CD14-positive monocyte (primary cell): ENCODE data around the gene NPEPL1. TPM values are rescaled to one million over a fixed set of nuclear protein-coding genes. Genes with fewer than 3 reads are reported as not detected.
A peak's percentile ranks its signal among the peaks of the same experiment; 100 is the strongest.

Source experiments
- DNase-seq, 3 donors: peaks; one replicate each; pipeline ENCODE4 v3.0.0-alpha.2; 2011 to 2022
- H2AFZ ChIP-seq: 2 replicates; pipeline ENCODE4 v1.6.0; 2012; ENCODE audit warnings: mild to moderate bottlenecking, low read depth, low read length, inconsistent platforms; ENCODE audit not compliant: insufficient read depth, poor library complexity, severe bottlenecking
- H3K27ac ChIP-seq, 2 donors: 1 replicate in 1 of 2; 2 replicates in 1 of 2; pipeline ENCODE4 v1.5.1; 2012 to 2013; ENCODE audit warnings: low read length in 2 of 2, control low read depth in 1 of 2, inconsistent platforms in 1 of 2, low read depth in 1 of 2, mild to moderate bottlenecking in 1 of 2
- H3K27me3 ChIP-seq, 2 donors: one replicate each; pipeline versions ENCODE4 v1.6.0 to v1.6.1; 2011 to 2013; ENCODE audit warnings: low read length in 2 of 2; ENCODE audit not compliant: control insufficient read depth in 2 of 2, insufficient read depth in 2 of 2
- H3K36me3 ChIP-seq, 2 donors: replicated peaks in 1 of 2; 1 replicate in 1 of 2; 2 replicates in 1 of 2; pipeline versions ENCODE4 v1.5.1 to v1.6.1; 2012 to 2013; ENCODE audit warnings: low read length in 2 of 2, control low read depth in 1 of 2, inconsistent platforms in 1 of 2, mild to moderate bottlenecking in 1 of 2; ENCODE audit not compliant: insufficient read depth in 2 of 2, control insufficient read depth in 1 of 2
- H3K4me1 ChIP-seq, 2 donors: 1 replicate in 1 of 2; 2 replicates in 1 of 2; pipeline versions ENCODE4 v1.5.1 to v1.6.1; 2012 to 2013; ENCODE audit warnings: low read length in 2 of 2, control low read depth in 1 of 2, inconsistent platforms in 1 of 2, mild to moderate bottlenecking in 1 of 2, moderate library complexity in 1 of 2; ENCODE audit not compliant: insufficient read depth in 2 of 2, control insufficient read depth in 1 of 2
- H3K4me2 ChIP-seq: replicated peaks from 2 replicates; pipeline ENCODE3; 2012; ENCODE audit warnings: low read length, moderate library complexity, mild to moderate bottlenecking; ENCODE audit not compliant: poor library complexity, severe bottlenecking; ENCODE audit errors: extremely low read depth
- H3K4me3 ChIP-seq, 3 experiments: fragments of 200-600 bp in 1 of 3; sonication (generic) in 1 of 3; replicated peaks in 1 of 3; 1 replicate in 2 of 3; 2 replicates in 1 of 3; pipeline ENCODE4 v1.5.1; 2011 to 2013; ENCODE audit warnings: low read length in 3 of 3, mild to moderate bottlenecking in 3 of 3, control low read depth in 2 of 3, low read depth in 2 of 3, inconsistent platforms in 1 of 3, moderate library complexity in 1 of 3
- H3K79me2 ChIP-seq: 2 replicates; pipeline ENCODE4 v1.6.0; 2012; ENCODE audit warnings: mild to moderate bottlenecking, control low read depth, inconsistent platforms, low read length, moderate library complexity; ENCODE audit not compliant: insufficient read depth
- H3K9ac ChIP-seq: 2 replicates; pipeline ENCODE4 v1.6.0; 2017; ENCODE audit warnings: low read length, mild to moderate bottlenecking; ENCODE audit not compliant: insufficient read depth, poor library complexity, severe bottlenecking
- H3K9me3 ChIP-seq, 2 donors: replicated peaks in 1 of 2; 1 replicate in 1 of 2; 2 replicates in 1 of 2; pipeline versions ENCODE4 v1.5.1 to v1.6.1; 2012 to 2013; ENCODE audit warnings: low read length in 2 of 2, control low read depth in 1 of 2; ENCODE audit not compliant: control insufficient read depth in 1 of 2, insufficient read depth in 1 of 2
- H4K20me1 ChIP-seq: 2 replicates; pipeline ENCODE4 v1.6.0; 2012; ENCODE audit warnings: mild to moderate bottlenecking, low read length, control low read depth, moderate library complexity; ENCODE audit not compliant: insufficient read depth
- H3K27ac Mint-ChIP-seq, 7 donors: one replicate each; pipeline ENCODE4 v1.8.0; 2020; ENCODE audit warnings: mild to moderate bottlenecking in 7 of 7, mixed read lengths in 7 of 7, moderate library complexity in 6 of 7, inconsistent platforms in 2 of 7
- H3K27me3 Mint-ChIP-seq, 3 donors: one replicate each; pipeline ENCODE4 v1.8.0; 2021 to 2022; ENCODE audit warnings: low read depth in 3 of 3, mild to moderate bottlenecking in 3 of 3, mixed read lengths in 3 of 3, moderate library complexity in 3 of 3, inconsistent platforms in 1 of 3
- H3K36me3 Mint-ChIP-seq, 2 donors: one replicate each; pipeline ENCODE4 v1.8.0; 2020; ENCODE audit warnings: mixed read lengths in 2 of 2, inconsistent platforms in 1 of 2, mild to moderate bottlenecking in 1 of 2
- H3K4me1 Mint-ChIP-seq: one replicate; pipeline ENCODE4 v1.8.0; 2020; ENCODE audit warnings: mild to moderate bottlenecking, mixed read lengths
- H3K4me3 Mint-ChIP-seq, 2 donors: one replicate each; pipeline ENCODE4 v1.8.0; 2020; ENCODE audit warnings: mild to moderate bottlenecking in 2 of 2, mixed read lengths in 2 of 2, moderate library complexity in 1 of 2
- H3K9me3 Mint-ChIP-seq, 7 donors: one replicate each; pipeline ENCODE4 v1.8.0; 2020 to 2022; ENCODE audit warnings: mixed read lengths in 7 of 7, mild to moderate bottlenecking in 6 of 7, moderate library complexity in 6 of 7, inconsistent platforms in 2 of 7
- CTCF ChIP-seq: fragments of 200-600 bp; IDR thresholded peaks from one replicate; pipeline ENCODE4 v1.8.0; 2022; ENCODE audit warnings: antibody characterized with exemption, mild to moderate bottlenecking
- WGBS: methylation state at CpG from one replicate; pipeline ENCODE4 v1.1.5; 2013; ENCODE audit warnings: missing lambda C conversion rate; ENCODE audit not compliant: insufficient coverage; 5-methylcytosine and 5-hydroxymethylcytosine counted together
- intact Hi-C, 2 donors: fragments of 100-400 bp; cut with micrococcal nuclease; formaldehyde crosslinking; loops; one replicate each; pipeline versions ENCODE4 v1.15.0 to v1.15.1; 2023
- polyA plus RNA-seq, 3 donors: library from polyadenylated mRNA; depleted of rRNA in 1 of 3; unstranded in 2 of 3; stranded (reverse) in 1 of 3; fragments of 300-500 nt in 2 of 3; fragments of >200 nt in 1 of 3; fragmentation: Illumina TruSeq in 2 of 3; gene quantifications; 1 replicate in 2 of 3; 2 replicates in 1 of 3; pipeline ENCODE4 v1.2.3, GENCODE V29; 2012 to 2021

NPEPL1 gene
- polyA plus RNA-seq, 3 donors, result 37.6 to 109 (median 39.6) TPM

- no peaks in the 10 kb centered on the region for H3K9me3 Mint-ChIP-seq
- Histone ChIP-seq H2AFZ (no peak overlapping the region), H3K79me2 (peaks cover 19% of the 10 kb centered on the region), H3K9me3 (no peaks in the 10 kb centered on the region), H3K4me1 (peaks cover 25 to 31% of the 10 kb centered on the region in 2 donors), H3K9ac (no peak overlapping the region), H3K36me3 (peaks cover 61 to 67% of the 10 kb centered on the region in 2 donors), H4K20me1 (no peaks in the 10 kb centered on the region), H3K27me3 (no peaks in the 10 kb centered on the region), H3K4me3 (no peak overlapping the region), H3K27ac (peak overlapping the region in 1 of 2 donors; percentile 21), H3K4me2 (no peak overlapping the region)
- intact Hi-C loops, result no loop called here
- peaks cover 3 to 19% of the 10 kb centered on the region in 2 donors for H3K36me3 Mint-ChIP-seq
- H3K4me3 Mint-ChIP-seq, result no peak overlapping the region
- 95% methylated on average over 10 of the region's 10 CpGs for WGBS
- peak overlapping the region in 1 of 7 donors; percentile 26 for H3K27ac Mint-ChIP-seq
- peaks cover 7% of the 10 kb centered on the region for H3K4me1 Mint-ChIP-seq
- H3K27me3 Mint-ChIP-seq, result peaks cover 0 to 6% (median 2%) of the 10 kb centered on the region in 3 donors
- no peak for TF ChIP-seq CTCF
- no peak for DNase-seq
Measured at GRCh38 chr20:58696411-58696961, 3.9 kb downstream of the NPEPL1 start.

DNA sequence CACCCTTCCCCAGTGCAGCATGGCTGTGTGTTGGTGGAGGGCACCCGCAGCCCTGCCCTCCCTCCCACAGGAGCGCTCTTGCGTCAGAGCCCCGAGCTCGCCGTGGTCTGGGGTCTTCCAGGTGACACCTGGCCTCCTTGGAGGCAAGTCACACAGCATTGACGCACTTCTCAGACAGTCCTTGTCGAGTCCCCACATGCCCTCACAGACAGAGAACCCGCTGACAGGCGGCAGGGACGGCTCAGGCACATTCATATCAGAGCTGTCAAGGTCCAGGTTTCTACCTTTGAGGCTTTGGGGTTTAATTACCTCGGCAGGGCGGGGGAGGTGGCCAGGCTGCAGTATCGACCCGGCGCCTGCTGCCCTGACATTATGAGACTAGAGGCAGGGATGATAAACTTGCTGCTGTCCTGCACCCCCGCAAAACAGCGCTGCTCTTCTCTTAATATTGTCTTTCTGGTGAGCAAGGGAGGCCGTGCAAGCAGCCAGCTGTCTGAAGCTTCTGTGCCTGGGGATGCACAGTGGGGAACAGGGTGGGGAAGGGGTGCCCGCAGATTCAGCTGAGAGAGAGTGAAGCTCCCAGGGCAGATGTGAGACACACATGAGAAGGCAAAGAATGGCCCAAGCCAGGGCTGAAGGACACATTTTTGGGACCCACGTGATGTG, 4.7 kb downstream of the NPEPL1 start:
- H3K4me3 ChIP-seq, result no peak overlapping the region
- H3K36me3 ChIP-seq, result peaks cover 69 to 76% of the 10 kb centered on the region in 2 donors
- no peak overlapping the region for H3K4me2 ChIP-seq
- Mint-ChIP-seq H3K4me3 (no peak overlapping the region), H3K4me1 (no peaks in the 10 kb centered on the region), H3K27me3 (peaks cover 0 to 2% (median 0%) of the 10 kb centered on the region in 3 donors), H3K9me3 (no peaks in the 10 kb centered on the region), H3K36me3 (peaks cover 11 to 25% of the 10 kb centered on the region in 2 donors), H3K27ac (peak overlapping the region in 2 of 7 donors; percentile 3 to 65)
- no peak overlapping the region for H3K27ac ChIP-seq
- over 99% methylated on average over 5 of the region's 21 CpGs for WGBS
- peaks cover 19% of the 10 kb centered on the region for H3K79me2 ChIP-seq
- no peak for DNase-seq
- H3K9ac ChIP-seq, result no peak overlapping the region
- no peak for TF ChIP-seq CTCF
- intact Hi-C loops, result no loop called here
- H3K27me3 ChIP-seq, result no peaks in the 10 kb centered on the region
- H3K9me3 ChIP-seq, result no peaks in the 10 kb centered on the region
- H4K20me1 ChIP-seq, result peaks cover 5% of the 10 kb centered on the region
- peaks cover 17 to 22% of the 10 kb centered on the region in 2 donors for H3K4me1 ChIP-seq
- H2AFZ ChIP-seq, result no peak overlapping the region
